C4-2B (cell line): ENCODE results near the gene PRKAG1.

Experiments used
- CTCF ChIP-seq: fragments of 450-650 bp; conservative IDR thresholded peaks from 2 replicates; pipeline ENCODE4 v1.5.1; 2017; ENCODE audit warnings: mild to moderate bottlenecking
- ZFX ChIP-seq: fragments of 450-650 bp; IDR thresholded peaks from 2 replicates; pipeline ENCODE4 v1.6.1; 2017

- TF ChIP-seq CTCF (no peak), ZFX (no peak)
These were observed 5.1 kb downstream of the PRKAG1 start for GRCh38 chr12:49013428-49013827.
